Measurements from ENCODE around the gene RNF141.
A peak's percentile ranks its signal among the peaks of the same experiment; 100 is the strongest.

RNF141 gene

DNA sequence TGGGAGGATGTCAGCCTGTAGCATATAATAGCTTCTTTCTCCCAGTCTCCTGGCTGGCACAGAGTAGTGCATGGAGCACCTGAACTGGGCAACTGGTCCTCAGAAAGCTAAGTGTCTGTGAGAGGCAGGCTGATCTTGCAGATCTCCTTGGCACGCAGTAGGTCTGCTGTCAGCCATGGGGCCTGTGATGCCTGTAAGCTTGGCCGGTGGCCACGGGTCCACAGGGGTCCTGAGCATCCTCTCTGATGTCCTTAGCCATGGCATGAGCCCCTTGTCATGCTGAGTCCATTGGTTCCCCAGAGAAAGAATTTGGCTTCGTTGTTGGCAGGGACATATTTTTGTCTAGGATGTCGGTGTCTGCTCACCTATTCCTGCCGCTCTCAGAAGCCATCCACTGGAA, 61.0 kb downstream of the RNF141 start:
- DNase-seq, result no peak

- no peak for DNase-seq
Measured at GRCh38 chr11:10478574-10479550, 62.1 kb downstream of the RNF141 start.

DNA sequence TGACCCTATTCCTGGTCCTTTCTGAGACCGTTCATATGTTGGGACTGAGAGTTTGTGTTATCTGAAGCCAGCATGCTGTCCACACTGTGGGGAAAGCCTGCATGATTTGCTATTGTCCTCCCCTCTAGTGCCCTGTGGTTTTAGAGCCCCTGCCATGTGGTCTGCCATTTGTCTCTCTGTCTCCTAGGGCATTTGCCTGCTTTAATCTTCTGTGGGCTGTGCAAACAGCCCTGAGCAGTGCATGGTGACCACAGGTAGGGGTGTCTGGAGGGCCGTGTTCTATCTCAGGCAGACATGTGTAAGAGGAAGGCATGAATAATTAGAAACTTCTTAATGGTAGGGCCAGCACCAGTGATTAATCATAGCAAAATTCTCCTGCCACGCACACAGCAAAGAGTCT, 62.9 kb downstream of the RNF141 start:
- no peak for DNase-seq

DNA sequence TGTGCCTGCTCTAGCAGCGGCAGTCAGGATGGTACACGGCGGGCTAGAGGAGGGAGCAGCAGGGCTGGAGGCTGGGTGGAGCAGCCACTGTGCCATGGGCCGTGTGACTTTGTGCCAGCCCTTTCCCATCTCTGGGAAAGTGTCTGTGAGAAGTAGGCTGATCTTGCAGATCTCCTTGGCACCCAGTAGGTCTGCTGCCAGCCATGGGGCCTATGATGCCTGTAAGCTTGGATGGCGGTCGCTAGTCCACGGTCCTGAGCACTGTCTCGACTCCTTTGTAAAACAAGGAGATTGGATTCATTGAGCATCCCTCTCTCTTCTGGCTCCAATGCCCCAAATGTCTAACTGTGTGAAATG, 63.3 kb downstream of the RNF141 start:
- no peak for DNase-seq

GRCh38 chr11:10476927-10477689, 63.9 kb downstream of the RNF141 start:
- peak; percentile 26 to 52 for DNase-seq

- DNase-seq, result no peak
Measured at GRCh38 chr11:10476342-10476741, 64.6 kb downstream of the RNF141 start.

DNA sequence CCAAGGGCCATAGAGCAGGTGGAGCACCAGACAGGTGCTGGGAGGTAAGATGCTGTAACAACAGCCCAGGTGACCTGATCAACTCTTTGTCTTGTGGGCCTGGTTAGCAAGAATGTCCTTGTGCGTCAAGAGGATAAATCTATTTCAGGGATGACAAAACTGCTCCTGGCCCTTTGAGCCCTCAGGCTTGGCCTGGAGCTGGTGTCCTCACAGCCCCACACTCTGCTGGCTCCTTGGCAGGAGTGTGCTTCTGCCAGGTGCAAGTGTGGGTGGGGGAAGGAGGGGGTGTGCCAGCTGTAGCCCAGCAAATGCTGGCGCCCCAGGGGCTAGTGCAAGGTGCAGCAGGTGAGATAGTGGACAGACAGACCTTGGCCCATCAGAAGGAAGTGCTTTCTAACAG, 66.4 kb downstream of the RNF141 start:
- DNase-seq, result no peak

DNA sequence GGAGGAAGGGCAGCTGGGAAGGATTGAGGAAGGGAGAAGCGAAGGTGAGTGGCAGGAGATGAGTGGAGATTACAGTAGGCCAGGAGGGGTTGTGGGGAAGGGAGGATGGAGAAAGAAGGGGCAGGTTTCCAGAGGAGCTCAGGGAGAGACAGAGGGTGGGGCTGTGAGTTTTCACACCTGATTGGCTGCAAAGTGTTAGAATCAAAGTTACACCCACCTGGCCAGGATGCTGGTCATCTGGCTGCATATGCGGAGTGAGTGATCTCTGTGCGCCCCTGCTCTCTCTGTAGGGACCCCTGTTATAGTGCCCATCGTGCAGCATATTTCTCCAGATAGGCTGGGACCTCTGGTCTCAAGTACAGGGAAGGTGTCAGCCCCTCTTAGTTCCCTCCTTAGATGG, 67.6 kb downstream of the RNF141 start:
- no peak for DNase-seq

DNA sequence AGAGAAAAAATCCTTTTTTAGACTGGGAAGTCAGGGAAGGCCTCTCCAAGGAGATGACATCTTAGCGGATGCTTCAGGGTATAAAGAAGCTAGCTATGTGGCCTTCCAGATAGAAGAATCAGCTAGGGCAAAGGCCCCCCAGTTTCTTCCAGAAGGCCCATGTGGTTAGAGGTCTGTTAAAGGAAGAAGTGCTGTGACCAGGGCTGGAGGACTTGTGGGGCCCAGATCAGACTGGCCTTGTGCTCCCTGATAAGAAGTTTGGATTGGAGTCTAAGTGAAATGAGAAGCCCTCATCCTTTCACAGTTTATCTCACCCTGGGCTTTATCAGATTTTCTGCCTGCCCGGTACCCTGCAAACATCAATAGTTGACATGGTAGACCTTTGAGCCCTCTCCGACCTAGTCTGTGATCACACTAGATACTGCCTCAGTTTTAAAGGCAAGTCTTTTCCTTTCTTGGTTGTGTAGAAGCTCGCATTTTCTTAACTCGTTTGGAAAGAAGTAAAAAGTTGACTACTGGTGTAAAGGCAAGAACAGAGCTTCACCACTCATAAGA, 78.2 kb downstream of the RNF141 start:
- no peak for DNase-seq
